Muscle layer of colon (tissue), 2 donors: ENCODE results near the gene GTF3C6.
A peak's percentile ranks its signal among the peaks of the same experiment; 100 is the strongest.
"Not testable (repeated sequence)": the region's sequence is repeated elsewhere in the genome, so short reads cannot be mapped to it uniquely, and the experiment has no call there.

Source experiments
- H3K27ac ChIP-seq: one replicate; pipeline ENCODE4 v1.7.0; 2013; ENCODE audit warnings: low read depth, mild to moderate bottlenecking, low read length, moderate library complexity
- H3K27me3 ChIP-seq, 2 donors: one replicate each; pipeline ENCODE4 v1.7.0; 2013; ENCODE audit warnings: low read length in 2 of 2, mild to moderate bottlenecking in 2 of 2; ENCODE audit not compliant: insufficient read depth in 2 of 2, control insufficient read depth in 1 of 2
- H3K36me3 ChIP-seq: one replicate; pipeline ENCODE4 v1.7.0; 2013; ENCODE audit warnings: mild to moderate bottlenecking, low read length; ENCODE audit not compliant: insufficient read depth
- H3K4me1 ChIP-seq: one replicate; pipeline ENCODE4 v1.7.0; 2013; ENCODE audit warnings: mild to moderate bottlenecking, low read length; ENCODE audit not compliant: insufficient read depth
- H3K4me3 ChIP-seq, 2 donors: one replicate each; pipeline ENCODE4 v1.7.0; 2013; ENCODE audit warnings: low read length in 2 of 2, low read depth in 1 of 2, mild to moderate bottlenecking in 1 of 2, moderate library complexity in 1 of 2
- H3K9ac ChIP-seq: one replicate; pipeline ENCODE4 v1.7.0; 2013; ENCODE audit warnings: low read length
- H3K9me3 ChIP-seq: one replicate; pipeline ENCODE4 v1.7.0; 2013; ENCODE audit warnings: mild to moderate bottlenecking, low read length
- donor health status: abdominal sarcoma.
- donor health status: Adenocarcinoma of cecum.

The GTF3C6 gene

DNA sequence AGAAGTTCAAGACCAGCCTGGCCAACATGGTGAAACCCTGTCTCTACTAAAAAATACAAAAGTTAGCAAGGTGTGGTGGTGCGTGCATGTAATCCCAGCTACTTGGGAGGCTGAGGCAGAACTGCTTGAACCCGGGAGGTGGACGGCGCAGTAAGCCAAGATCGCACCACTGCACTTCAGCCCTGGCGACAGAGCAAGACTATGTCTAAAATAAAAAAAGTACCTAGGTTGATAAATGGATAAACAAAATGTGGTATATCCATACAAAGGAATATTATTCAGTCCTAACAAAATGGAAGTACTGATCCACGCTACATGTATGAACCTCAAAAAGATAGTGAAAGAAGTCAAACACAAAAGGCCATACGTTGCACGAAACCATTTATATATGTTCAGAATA is 22.1 kb downstream of the GTF3C6 start:
- Histone ChIP-seq H3K27me3 (no peaks in the 10 kb centered on the region), H3K36me3 (peaks cover 1% of the 10 kb centered on the region), H3K4me3 (no peak overlapping the region), H3K9me3 (no peaks in the 10 kb centered on the region), H3K27ac (no peak overlapping the region), H3K4me1 (peaks cover 6% of the 10 kb centered on the region), H3K9ac (no peak overlapping the region)

DNA sequence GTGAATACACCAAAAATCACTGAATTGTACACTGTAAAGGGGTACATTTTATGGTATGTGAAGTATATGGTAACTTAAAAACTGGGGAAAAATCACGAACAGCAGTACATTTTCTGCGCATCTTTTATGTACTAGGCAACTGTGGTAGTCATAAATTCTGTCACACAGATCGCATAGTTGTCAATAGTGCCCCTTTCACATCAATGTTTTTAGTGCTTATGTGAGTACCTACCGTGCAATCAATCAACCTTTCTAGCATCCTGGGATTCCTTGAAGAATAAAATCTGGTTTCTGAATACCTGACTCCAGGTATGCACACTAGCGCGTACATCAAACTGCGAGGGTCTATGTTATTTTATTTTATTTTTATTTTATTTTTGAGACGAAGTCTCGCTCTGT is 22.7 kb downstream of the GTF3C6 start:
- H3K4me3 ChIP-seq, result peak overlapping the region; percentile 70 to 93
- H3K36me3 ChIP-seq, result peaks cover 7% of the 10 kb centered on the region
- no peaks in the 10 kb centered on the region for H3K27me3 ChIP-seq
- H3K9me3 ChIP-seq, result no peaks in the 10 kb centered on the region
- H3K27ac ChIP-seq, result no peak overlapping the region
- H3K9ac ChIP-seq, result no peak overlapping the region
- peaks cover 6% of the 10 kb centered on the region for H3K4me1 ChIP-seq

DNA sequence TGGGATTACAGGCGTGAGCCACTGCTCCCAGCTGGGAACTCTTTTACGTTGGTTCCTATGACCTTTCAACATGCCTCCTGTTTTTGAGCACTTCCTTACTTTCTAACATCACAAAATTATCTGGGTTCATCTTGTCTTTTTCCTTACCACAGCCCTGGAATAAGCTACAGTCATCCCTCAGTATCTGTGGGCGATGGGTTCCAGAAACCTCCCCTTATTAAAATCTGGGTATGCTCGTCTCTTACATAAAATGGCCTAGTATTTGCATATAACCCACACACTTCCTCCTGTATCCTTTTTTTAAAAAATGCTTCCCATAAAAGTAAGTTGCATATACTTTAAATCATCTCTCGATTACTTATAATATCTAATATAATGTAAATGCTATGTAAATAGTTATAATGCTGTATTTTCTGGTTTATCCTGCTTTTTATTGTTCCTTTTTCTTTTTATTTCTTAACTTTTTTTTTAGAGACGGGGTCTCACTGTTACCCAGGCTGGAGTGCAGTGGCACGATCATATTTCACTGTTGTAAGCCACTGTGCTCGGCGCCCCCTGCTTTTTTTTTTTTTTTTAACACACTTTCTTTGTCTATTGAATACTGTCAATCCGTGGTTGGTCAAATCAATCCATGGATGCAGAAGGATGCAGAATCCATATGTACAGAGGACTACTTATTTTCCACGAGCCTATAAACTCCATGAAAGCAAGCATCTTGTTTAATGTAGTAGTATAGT is 32.5 kb downstream of the GTF3C6 start:
- Histone ChIP-seq H3K9me3 (no peaks in the 10 kb centered on the region), H3K36me3 (peaks cover 12% of the 10 kb centered on the region), H3K27ac (no peak overlapping the region), H3K4me3 (no peak overlapping the region), H3K27me3 (no peaks in the 10 kb centered on the region), H3K9ac (no peak overlapping the region), H3K4me1 (no peaks in the 10 kb centered on the region)

GRCh38 chr6:110996691-110997090 is 38.2 kb downstream of the GTF3C6 start:
- Histone ChIP-seq H3K36me3 (peaks cover 37% of the 10 kb centered on the region), H3K27me3 (no peaks in the 10 kb centered on the region), H3K9me3 (no peaks in the 10 kb centered on the region), H3K4me1 (no peaks in the 10 kb centered on the region), H3K27ac (no peak overlapping the region), H3K9ac (no peak overlapping the region), H3K4me3 (no peak overlapping the region)

GRCh38 chr6:110999634-111000270 is 41.2 kb downstream of the GTF3C6 start:
- Histone ChIP-seq H3K27ac (no peak overlapping the region), H3K36me3 (peaks cover 41% of the 10 kb centered on the region), H3K4me1 (no peaks in the 10 kb centered on the region)

DNA sequence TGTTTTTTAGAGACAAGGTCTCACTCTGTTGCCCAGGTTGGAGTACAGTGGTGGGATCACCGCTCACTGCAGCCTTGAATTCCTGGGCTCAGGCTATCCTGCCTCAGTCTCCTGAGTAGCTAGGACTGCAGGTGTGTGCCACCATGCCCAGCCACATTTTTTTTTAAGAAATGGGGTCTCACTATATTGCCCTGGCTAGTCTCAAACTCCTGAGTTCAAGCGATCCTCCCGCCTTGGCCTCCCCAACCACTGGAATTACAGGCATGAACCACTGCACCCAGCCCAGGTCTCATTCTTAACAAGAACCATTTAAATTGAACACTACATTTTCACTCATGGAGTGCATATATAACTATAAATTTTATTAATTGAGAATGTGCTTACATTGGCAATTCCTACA is 43.8 kb downstream of the GTF3C6 start:
- no peak overlapping the region for H3K27ac ChIP-seq
- no peaks in the 10 kb centered on the region for H3K27me3 ChIP-seq
- H3K4me1 ChIP-seq, result no peaks in the 10 kb centered on the region
- peaks cover 36% of the 10 kb centered on the region for H3K36me3 ChIP-seq
- H3K9me3 ChIP-seq, result no peaks in the 10 kb centered on the region
- H3K9ac ChIP-seq, result no peak overlapping the region
- no peak overlapping the region for H3K4me3 ChIP-seq

More at GRCh38 chr6:110999634-111000270, 41.2 kb downstream of the GTF3C6 start:
- Histone ChIP-seq H3K4me3 (no peak overlapping the region), H3K9me3 (no peaks in the 10 kb centered on the region), H3K9ac (no peak overlapping the region), H3K27me3 (no peaks in the 10 kb centered on the region)

DNA sequence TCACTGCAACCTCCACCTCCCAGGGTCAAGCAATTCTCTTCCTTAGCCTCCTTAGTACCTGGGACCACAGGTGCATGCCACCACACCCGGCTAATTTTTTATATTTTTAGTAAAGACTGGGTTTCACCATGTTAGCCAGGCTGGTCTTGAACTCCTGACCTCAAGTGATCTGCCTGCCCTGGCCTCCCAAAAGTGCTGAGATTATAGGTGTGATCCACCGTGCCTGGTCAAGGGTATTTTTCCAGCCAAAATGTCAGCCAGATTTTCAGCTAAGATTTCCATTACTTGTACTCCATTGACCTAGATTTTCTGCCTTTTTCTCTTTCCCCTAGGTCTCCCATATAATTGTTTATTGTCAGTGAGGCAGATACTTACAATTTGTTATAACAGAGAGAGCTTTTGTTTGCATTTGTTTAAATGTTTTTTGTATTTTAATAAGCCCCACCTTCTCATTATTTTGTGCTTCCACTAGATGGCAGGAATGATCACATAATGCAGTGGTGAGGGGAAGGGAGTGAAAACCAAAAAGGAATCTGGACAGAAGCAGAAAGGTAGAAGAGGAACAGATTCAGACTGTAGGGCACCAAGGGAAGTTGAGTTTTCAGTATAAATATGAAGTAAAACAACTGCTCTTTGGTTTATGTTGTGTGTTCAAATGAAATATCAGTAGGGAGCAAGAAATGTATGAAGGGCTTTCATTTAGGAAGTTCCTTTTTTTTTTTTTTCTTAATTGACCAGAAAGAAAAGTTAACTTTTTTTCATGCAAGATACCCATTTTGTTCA is 53.0 kb downstream of the GTF3C6 start:
- Histone ChIP-seq H3K36me3 (peaks cover 22% of the 10 kb centered on the region), H3K27ac (no peak overlapping the region), H3K27me3 (no peaks in the 10 kb centered on the region), H3K4me3 (no peak overlapping the region), H3K4me1 (peaks cover 6% of the 10 kb centered on the region), H3K9me3 (no peaks in the 10 kb centered on the region), H3K9ac (no peak overlapping the region)

DNA sequence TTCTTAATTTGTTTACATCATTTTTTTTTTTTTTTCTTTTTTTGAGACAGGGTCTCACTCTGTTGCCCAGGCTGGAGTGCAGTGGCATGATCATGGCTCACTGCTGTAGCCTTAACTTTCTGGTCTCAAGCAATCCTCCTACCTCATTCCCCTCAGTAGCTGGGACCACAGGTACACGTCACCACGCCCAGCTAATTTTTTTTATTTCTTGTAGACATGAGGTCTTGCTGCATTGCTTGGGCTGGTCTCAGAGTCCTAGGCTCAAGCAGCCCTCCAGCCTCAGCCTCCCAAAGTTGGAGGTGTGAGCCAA is 53.6 kb downstream of the GTF3C6 start:
- no peak overlapping the region for H3K9ac ChIP-seq
- H3K4me3 ChIP-seq, result no peak overlapping the region
- no peak overlapping the region for H3K27ac ChIP-seq
- no peaks in the 10 kb centered on the region for H3K27me3 ChIP-seq
- peaks cover 22% of the 10 kb centered on the region for H3K36me3 ChIP-seq
- H3K4me1 ChIP-seq, result peaks cover 6% of the 10 kb centered on the region
- no peaks in the 10 kb centered on the region for H3K9me3 ChIP-seq

DNA sequence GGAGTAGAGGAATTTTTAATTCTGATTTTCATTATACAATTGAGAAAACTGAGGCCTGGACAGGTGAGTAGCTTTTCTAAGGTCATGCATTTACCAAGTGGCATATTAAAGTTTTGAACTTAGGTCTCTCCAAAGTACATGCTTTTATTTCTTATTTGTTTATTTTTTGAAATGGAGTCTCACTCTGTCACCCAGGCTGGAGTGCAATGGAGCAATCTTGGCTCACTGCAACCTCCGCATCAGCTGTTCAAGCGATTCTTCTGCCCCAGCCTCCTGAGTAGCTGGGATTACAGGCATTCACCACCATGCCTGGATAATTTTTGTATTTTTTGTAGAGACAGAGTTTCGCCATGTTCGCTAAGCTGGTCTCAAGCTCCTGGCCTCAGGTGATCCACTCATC is 54.0 kb downstream of the GTF3C6 start:
- not testable (repeated sequence) for H3K9ac ChIP-seq, H3K27ac ChIP-seq, H3K9me3 ChIP-seq, H3K4me3 ChIP-seq, H3K27me3 ChIP-seq, H3K4me1 ChIP-seq
- peaks cover 22% of the 10 kb centered on the region for H3K36me3 ChIP-seq

DNA sequence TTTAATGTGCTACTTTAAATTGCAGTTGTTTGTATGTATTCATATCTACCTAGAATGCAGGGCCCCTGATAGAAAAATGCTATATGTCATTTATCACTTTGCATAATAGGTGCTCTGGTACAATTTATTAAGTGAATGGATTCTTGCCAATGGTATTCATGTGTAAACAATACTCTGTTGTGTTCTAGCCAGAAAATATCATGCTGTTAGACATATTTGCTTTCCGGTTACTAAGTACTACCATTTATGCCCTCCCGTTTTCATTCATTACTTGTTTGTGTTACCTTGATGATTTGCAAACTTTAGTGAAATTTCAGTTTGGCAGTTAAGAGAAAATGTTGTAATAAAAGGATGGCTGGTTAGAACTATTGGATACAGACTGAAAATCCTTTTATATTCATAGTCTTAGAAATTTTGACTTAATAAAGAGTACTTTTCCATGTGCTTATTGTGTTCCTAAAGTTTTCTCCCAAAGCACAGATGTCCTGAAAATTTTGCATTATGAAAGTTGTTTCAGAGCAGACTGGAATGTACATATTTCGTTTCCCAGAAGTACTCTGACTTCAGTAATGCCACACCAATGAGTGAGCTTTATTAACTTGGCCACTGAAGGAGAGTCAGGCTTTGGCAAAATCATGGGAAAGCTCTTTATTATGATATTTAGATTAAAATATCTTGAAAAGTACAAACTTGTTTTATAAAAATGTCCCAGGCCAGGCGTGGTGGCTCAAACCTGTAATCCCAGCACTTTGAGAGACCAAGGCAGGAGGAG is 54.8 kb downstream of the GTF3C6 start:
- H3K27me3 ChIP-seq, result no peaks in the 10 kb centered on the region

More for the DNA sequence above, 54.8 kb downstream of the GTF3C6 start:
- Histone ChIP-seq H3K27ac (no peak overlapping the region), H3K4me3 (no peak overlapping the region), H3K36me3 (peaks cover 21% of the 10 kb centered on the region), H3K4me1 (peaks cover 6% of the 10 kb centered on the region), H3K9ac (no peak overlapping the region), H3K9me3 (no peaks in the 10 kb centered on the region)
